ENCODE data around the gene ATRIP.

GRCh38 chr3:48428572-48429316 lies 17.8 kb upstream of the ATRIP start:
- no peak for TF ChIP-seq EZH2 (IDR thresholded peaks at IDR 0.05; ENCODE audit: low read length)
- no peak for TF ChIP-seq CTCF (optimal IDR thresholded peaks at IDR 0.05 in 1 of 3, IDR thresholded peaks at IDR 0.05 in 1 of 3, conservative IDR thresholded peaks at IDR 0.05 in 1 of 3; ENCODE audit: extremely low read depth in 1 of 3, insufficient read depth in 2 of 3, low read length in 3 of 3)
